ENCODE data around the gene GINS1.

DNA sequence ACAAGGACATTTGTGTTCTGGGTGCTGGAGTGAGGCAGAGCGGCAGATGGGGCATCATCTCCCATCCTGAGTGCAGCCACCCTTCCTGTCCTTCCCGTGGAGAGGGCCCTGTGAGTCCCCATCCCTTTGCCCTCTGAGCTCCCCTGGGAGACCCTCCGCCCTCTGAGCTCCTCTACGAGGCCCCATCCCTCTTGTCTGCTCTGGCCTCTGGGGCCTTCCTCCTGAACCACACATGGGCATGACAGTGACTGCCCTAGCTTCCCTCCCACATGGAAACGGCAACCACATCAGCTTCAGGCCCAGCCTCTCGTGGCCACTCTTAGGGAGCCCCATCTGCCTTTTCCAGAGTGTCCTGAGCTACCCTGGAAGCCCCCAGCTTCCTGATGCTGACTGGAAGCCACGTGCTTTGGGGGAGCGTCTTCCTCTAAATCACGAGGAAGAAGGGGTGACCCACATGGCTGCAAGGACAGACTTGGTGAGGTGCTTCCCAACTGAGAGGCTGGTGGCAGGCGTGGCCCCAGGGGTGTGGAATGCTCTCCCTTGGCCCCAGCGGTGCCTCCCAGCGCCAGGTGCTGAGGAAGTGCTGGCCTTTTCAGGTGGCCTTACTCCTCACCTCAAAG lies 52.6 kb downstream of the GINS1 start:
- TF ChIP-seq, protein P1, sequence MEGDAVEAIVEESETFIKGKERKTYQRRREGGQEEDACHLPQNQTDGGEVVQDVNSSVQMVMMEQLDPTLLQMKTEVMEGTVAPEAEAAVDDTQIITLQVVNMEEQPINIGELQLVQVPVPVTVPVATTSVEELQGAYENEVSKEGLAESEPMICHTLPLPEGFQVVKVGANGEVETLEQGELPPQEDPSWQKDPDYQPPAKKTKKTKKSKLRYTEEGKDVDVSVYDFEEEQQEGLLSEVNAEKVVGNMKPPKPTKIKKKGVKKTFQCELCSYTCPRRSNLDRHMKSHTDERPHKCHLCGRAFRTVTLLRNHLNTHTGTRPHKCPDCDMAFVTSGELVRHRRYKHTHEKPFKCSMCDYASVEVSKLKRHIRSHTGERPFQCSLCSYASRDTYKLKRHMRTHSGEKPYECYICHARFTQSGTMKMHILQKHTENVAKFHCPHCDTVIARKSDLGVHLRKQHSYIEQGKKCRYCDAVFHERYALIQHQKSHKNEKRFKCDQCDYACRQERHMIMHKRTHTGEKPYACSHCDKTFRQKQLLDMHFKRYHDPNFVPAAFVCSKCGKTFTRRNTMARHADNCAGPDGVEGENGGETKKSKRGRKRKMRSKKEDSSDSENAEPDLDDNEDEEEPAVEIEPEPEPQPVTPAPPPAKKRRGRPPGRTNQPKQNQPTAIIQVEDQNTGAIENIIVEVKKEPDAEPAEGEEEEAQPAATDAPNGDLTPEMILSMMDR (IDR thresholded peaks at IDR 0.05) = no peak
- TF ChIP-seq POLR2AphosphoS5 (IDR thresholded peaks at IDR 0.05) = no peak
